CD4-positive, alpha-beta T cell treated with Interferon alpha-2 for 1 hour (primary cell): Measurements from ENCODE around the gene PRKCA.
"Not testable (repeated sequence)": the region's sequence is repeated elsewhere in the genome, so short reads cannot be mapped to it uniquely, and the experiment has no call there.

Experiments used
- DNase-seq, 2 donors: peaks; one replicate each; pipeline ENCODE4 v3.0.0-alpha.2; 2020 to 2022

PRKCA gene

GRCh38 chr17:66445229-66445628, 142.8 kb downstream of the PRKCA start:
- DNase-seq: no peak

- DNase-seq: no peak
Observed at GRCh38 chr17:66446419-66446818, 144.0 kb downstream of the PRKCA start.

GRCh38 chr17:66447159-66447558, 144.7 kb downstream of the PRKCA start:
- no peak for DNase-seq

DNA sequence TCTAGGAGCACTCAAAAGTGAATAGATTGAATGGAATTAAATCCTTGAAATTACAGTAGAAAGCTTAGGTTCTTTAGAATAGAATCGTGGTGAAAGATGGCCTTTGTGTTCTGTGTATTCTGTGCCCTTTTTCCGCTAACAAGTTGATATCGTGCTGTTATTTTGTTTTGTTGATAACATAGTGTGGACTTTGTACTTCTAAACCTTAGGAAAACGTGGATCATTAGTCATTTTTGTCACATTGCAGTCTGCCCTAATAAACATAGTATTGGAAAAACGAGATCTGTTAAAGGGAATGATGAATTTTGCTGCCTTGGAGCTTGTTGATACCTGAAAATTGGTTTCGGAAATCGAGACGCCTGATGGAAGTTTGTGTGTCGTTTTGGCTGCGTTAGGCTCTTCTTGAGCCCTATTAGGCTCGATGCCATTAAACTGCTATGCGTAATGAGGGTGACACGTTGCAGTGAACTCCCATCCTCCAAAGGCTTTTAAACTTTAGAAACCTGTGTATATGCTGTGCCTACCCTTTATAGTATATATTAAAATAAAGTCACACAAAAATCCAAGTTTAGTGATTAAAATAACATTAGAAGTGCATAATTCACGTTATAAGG, 145.7 kb downstream of the PRKCA start:
- DNase-seq: no peak

DNA sequence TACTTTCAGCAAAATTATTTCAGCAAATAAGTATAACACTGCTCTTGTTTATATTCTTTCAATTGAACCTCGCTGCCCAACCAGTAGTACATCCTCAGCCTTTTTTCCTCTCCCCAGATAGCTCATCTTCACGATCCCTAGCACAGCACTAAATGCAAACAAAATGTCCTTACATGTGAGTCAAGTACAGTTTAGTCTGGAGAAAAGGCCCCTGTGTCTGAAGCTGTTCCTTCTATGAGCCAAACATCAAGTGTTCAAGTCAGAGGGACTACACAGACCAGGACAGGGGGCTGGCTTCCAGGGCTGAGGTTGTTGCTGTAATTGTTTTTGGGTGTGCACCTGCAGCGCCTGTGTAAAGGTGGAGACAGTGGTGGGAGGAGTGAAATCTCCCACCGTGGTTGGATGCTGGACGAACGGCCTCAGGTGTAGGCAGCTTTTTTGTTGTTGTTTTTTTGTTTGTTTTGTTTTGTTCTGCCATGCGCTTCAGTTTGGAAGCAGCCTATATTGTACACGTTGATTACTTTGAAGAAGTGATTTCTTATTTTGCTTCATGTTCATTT, 147.1 kb downstream of the PRKCA start:
- no peak for DNase-seq

DNA sequence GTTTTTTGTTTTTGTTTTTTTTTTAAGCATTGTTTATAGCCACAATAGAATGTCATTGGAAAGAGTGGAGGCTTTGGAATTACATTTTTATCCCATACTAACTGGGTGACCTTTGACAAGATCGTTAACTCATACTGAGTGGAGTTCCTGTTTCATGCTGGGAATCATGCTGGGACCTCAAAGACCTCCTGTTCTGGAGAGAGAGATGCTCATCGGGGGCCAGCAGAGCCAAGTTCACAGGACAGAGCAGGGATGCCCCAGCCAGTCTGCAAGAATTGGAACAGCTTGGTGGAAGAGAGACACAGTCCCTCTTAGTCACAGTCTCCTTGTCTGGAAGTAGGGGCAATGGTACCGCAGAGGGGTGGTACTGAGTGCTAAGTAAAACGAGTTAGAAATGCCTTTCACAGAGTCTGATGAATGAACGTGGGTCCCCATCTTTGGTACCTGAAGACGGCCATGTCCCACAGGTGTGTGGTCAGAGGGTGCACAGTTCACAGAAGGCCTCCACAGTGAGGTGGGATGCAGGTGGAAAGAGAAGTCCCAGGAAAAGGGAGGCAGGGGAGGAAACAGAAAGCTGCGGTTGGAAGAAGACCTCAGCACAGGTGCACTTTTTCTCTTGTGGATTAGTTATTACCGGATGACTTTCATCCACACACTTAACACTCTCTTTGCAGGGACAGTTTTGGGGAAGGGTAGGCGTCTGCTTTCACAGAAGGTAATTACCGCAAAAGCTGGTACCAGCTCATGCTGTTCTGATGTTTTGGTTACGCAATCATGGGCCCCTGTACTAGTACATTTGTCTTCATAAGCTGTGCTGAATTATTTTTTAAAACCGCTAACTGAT, 147.8 kb downstream of the PRKCA start:
- no peak for DNase-seq

- DNase-seq: no peak
Observed at GRCh38 chr17:66450852-66451158, 148.4 kb downstream of the PRKCA start.

DNA sequence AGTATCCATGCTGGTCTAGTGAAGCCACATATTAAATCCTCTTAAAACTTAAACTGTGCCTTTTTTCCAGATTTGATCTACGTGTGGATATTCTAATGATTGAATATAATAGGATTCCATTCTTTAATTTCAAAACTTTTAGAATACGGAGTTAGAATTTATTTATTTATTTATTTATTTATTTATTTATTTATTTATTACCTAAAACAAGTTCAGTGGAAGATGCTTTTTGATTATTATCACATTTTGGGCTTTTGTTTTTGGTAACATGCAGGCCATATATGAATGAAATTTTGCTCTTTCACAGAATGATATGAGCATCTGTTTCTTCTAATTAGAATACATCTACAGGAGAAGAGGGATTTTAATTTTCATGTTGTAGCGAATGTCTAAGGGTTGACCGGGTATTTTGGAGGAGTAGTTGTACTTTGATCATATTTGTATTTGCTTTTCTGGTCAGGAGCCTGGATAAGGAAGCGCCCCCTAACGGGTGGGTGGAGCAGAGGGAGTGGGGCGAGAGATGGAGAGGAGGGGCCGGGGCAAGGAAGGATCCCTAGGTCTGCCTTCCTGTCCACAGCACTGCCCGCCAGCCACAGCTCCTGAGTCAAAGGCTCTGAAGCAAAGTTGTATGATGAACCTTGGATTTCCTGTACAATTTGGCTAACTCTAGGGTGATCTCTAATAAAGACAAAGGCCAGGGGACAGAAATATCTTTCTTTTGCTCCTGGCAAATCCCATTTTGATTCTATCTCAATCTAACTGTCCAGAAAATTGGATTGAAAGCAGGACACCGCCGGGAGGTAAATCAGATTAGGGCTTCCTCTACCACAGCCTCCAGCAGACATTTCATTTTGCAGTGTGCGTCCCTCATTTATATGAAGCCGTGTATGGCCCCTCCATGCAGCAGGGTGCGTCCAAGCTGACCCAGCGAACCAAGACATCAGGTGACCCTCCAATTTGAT, 149.1 kb downstream of the PRKCA start:
- no peak for DNase-seq

GRCh38 chr17:66455060-66455459, 152.6 kb downstream of the PRKCA start:
- DNase-seq: no peak

- not testable (repeated sequence) for DNase-seq
Observed at GRCh38 chr17:66457499-66457898, 155.1 kb downstream of the PRKCA start.

GRCh38 chr17:66458782-66459181, 156.4 kb downstream of the PRKCA start:
- no peak for DNase-seq

DNA sequence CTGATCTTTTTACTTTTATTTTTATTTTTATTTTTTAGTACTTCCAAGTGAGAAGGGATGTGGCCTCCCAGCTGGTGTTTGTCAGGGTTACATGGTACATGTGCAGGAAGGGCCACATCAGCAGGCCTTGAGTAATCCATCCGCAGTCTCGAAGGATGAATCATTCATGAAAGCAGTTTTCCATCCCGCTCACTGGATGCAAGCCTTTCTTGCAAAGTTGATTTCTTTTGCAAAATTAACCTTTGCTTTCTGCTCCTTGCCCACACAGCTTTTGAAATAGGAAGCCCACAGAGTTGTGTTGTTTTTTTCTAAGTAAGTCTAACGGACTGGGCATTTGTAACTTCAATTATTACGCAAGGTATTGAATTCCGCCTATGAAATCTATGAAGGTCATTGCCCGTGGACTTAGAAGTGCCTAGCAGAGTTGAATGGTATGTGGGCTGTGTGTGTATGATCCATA, 157.4 kb downstream of the PRKCA start:
- DNase-seq: peak in 1 of 2 donors; percentile 47

DNA sequence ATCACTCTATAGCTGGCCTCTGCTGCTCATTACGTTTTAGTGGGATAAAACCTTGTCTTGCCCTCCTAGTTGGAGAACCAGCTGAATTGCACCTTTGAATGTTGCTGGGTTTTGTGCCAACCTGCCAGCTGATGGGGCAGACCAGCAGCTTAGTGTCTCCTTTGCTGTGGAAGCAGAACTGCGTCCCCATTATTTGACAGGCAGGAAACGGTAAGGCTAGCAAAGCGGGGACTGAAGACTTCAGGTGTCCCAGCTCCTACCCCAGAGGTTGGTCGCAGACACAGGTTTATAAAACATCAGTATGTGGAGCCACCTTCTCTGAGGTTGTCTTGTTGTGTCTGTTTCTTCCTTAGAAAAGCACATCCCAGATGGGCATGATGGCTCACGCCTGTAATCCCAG, 158.1 kb downstream of the PRKCA start:
- no peak for DNase-seq

GRCh38 chr17:66461343-66461995, 159.1 kb downstream of the PRKCA start:
- no peak for DNase-seq

GRCh38 chr17:66462010-66462409, 159.6 kb downstream of the PRKCA start:
- no peak for DNase-seq

- DNase-seq: no peak
Observed at GRCh38 chr17:66464921-66465320, 162.5 kb downstream of the PRKCA start.

DNA sequence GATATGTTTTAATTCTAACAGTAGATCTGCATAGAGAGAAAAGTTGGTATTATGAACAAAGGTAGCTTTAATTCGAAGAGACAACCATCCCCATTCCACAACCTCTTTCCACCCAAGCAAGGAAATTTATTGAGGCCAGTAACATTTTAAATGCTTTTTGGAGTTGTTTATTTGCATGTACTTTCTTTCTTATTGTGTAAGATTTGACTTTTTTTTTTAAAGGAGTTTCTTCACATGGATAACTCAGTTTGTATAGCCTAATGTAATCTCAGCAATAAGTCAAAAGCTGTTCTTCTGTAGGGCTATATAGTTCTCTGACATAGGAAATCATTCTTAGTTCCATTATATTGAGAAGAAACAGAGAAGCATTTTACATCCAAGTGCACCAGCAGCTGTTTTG, 163.3 kb downstream of the PRKCA start:
- DNase-seq: no peak

DNA sequence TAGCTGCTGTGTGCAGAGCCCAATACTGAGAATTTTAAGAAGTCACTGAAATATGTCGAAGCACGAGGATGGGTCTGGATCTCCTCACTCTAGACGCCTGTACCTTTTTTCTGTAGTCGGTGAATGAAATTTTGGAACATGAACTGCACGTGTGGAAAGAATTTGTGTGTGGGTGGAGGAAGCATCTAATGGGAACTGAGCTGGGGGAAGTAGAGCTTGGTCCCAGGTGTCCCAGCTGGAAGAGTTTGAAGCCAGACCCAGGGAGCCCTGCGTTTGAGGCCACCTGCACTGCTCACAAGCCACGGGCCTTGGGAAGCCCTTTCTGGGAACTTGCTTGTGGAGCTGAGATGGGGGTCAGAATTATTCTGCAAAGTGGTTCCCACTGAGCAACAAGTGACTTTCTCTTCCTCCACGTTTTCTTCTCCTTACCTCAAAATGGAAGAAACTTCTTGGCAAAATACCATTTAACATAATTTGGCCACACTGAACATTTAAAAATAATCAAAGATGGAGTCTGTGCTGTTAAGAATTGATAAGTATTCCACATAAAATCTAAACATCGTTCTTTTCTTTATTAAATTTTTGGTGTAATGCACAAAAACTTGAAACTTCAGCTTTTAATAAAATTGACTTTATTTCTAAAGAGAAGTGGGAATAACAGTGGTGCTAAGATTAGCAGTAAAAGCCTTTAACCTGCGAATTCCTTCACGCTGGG, 163.8 kb downstream of the PRKCA start:
- DNase-seq: no peak

DNA sequence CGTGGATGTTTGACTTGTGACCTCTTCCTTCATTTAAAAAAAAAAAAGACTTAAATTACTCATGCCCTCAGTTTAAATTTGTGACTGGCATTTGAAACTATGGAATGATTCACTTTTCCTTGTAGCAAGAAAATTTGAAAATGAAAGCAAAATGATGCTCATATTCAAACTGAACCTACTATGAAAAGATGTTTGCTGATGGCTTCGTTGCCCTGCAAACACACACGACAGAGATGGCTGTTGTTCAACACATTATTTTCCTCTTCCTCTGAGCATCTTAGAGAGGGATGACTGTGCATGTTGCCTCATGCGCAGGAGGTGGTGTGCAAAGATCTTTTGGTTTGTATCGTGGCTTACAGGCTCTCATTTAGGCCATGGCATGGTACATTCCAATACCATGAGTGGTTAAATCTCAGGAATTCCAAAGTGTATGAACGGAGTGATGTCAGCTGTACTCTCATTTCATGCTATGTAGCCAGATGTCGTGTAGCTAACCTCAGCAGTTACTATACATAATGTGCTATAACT, 164.5 kb downstream of the PRKCA start:
- DNase-seq: no peak

GRCh38 chr17:66467766-66468165, 165.4 kb downstream of the PRKCA start:
- no peak for DNase-seq

DNA sequence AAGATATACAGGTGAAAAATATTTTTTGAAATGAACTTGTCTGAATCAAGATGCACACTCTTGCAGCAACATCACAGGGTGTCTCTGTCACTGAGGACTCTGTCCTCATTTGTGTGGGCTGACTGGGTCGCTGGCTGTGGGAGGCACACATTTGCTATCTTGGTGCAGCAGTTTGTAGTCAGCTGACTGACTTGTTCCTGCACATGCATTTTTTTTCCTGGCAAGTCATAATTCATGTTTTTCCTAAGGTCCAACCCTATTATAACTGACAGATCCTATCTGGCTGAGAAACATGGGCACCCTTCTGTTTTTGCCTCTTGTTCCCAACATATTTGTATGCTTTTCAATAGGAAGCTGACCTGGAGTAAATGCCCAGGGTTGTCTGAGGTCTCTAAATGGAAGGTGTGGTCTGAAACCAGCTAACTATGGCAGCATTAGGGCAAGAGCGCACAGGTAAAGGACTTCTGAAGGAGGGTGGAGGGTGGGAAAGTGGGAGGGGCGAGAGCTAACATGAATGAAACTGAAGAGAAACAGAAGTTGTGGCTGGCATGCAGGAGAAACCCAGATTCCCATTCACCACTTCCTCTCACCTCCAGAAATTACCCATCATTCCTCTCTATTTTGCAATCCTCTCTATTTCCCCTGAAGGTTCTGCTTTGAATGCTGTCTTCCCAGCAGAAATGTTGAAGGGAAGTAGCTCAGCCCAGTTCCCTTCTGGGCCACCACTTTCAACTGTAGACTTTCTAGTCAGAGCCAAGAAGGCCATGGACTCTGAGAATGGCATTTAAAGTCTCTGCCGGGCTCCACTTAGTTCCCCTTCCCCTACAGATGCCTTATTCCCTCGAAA, 166.1 kb downstream of the PRKCA start:
- peak; percentile 15 to 25 for DNase-seq
